ENCODE results near the gene THSD4.

GRCh38 chr15:71601038-71601834 is 486.0 kb downstream of the THSD4 start:
- TF ChIP-seq CTCF (IDR thresholded peaks at IDR 0.05; ENCODE audit: low read depth, low read length, poor library complexity, severe bottlenecking), result no peak
- no peak for TF ChIP-seq EZH2phosphoT487 (IDR thresholded peaks at IDR 0.05; ENCODE audit: borderline replicate concordance, low read length)
